ENCODE results near the gene GYPC.

GYPC gene, protein sequence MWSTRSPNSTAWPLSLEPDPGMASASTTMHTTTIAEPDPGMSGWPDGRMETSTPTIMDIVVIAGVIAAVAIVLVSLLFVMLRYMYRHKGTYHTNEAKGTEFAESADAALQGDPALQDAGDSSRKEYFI

GRCh38 chr2:126655500-126656430 lies at the start of gene GYPC:
Gene GYPC, plus strand, starts transcription at chr2:126656158. Its CDS starts 106 bp downstream, at chr2:126656264.
- TF ChIP-seq GATA2 (IDR thresholded peaks at IDR 0.05; ENCODE audit: low read depth, low read length) (no peak), GATA3 (IDR thresholded peaks at IDR 0.05; ENCODE audit: low read depth, low read length) (no peak)

GRCh38 chr2:126614524-126615227 lies 41.3 kb upstream of the GYPC start:
- TF ChIP-seq GATA3 (IDR thresholded peaks at IDR 0.05; ENCODE audit: low read depth, low read length) (no peak), GATA2 (IDR thresholded peaks at IDR 0.05; ENCODE audit: low read depth, low read length) (no peak)

GRCh38 chr2:126616606-126617069 lies 39.3 kb upstream of the GYPC start:
- TF ChIP-seq GATA2 (IDR thresholded peaks at IDR 0.05; ENCODE audit: low read depth, low read length) (no peak), GATA3 (IDR thresholded peaks at IDR 0.05; ENCODE audit: low read depth, low read length) (no peak)

DNA sequence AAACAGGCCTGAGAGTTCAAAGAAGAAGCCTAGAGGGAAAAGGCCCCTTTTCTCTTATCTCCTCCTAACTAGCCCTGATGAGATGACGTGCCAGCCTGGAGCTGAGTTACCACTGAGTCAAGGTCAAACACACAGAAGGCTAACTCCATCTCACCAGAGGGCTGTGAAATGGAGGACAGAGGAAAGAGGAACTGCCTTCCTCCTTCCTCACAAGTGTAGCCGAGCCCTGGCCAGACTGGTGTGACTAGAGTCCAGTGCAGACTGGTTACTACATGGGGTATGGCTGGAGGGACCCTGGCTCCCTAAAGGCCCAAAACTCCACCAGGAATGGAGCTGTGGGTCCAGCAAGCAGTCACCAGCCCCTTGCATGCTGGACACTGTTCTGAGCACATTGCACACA lies 35.7 kb upstream of the GYPC start:
- TF ChIP-seq GATA3 (IDR thresholded peaks at IDR 0.05; ENCODE audit: low read depth, low read length), result no peak

GRCh38 chr2:126623000-126623399 lies 33.0 kb upstream of the GYPC start:
- TF ChIP-seq GATA3 (IDR thresholded peaks at IDR 0.05; ENCODE audit: low read depth, low read length) (no peak), GATA2 (IDR thresholded peaks at IDR 0.05; ENCODE audit: low read depth, low read length) (no peak)

DNA sequence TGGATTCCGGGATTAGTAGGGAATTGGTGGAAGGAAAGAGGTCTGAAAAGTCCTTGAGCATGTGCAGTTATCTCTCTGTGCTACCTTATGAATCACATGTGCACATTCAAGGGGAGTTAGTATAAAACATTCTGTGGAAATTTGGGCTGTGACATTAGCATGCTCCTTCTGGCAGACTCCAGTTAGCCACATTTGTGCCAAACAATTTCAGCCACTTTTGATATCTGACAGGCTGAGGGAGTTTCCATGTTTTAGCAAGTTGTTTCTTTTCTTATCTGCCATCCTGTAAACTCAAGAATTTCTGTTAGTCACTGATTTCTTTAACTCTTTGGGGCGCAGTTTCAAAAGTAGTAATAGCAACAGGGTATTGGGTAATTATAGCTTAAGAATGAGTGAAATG lies 28.3 kb upstream of the GYPC start:
- no peak for TF ChIP-seq GATA3 (IDR thresholded peaks at IDR 0.05; ENCODE audit: low read depth, low read length)
- no peak for TF ChIP-seq GATA2 (IDR thresholded peaks at IDR 0.05; ENCODE audit: low read depth, low read length)

DNA sequence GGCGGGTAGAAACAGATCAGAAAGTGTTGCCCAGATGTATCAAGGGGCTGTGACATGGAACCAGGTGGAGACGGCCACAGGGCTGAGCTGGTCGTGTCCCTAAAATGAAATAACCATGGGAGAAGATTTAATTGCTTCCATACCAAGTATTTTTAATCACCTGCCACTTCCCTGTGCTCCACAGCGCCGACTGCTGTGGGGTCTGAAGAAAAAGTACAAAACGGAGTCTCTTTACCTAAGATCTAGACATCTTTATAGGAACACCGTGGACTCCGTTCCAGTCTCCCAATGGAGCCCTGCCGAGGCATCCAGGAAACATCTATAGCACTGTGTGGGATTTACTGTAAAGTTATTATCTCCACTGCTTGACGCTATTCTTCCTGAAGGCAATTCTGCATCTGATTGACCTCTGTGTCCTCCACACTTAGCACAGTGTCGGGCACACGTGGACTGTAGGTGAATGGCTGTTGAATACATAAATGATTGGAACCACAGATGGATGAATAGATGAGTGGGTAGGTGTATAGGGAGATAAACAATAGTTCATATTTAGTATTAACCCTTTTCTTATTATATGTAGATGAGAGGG lies 21.6 kb upstream of the GYPC start:
- TF ChIP-seq GATA3 (IDR thresholded peaks at IDR 0.05; ENCODE audit: low read depth, low read length) (no peak), GATA2 (IDR thresholded peaks at IDR 0.05; ENCODE audit: low read depth, low read length) (no peak)

GRCh38 chr2:126635281-126635680 lies 20.7 kb upstream of the GYPC start:
- TF ChIP-seq GATA3 (IDR thresholded peaks at IDR 0.05; ENCODE audit: low read depth, low read length), result no peak
- no peak for TF ChIP-seq GATA2 (IDR thresholded peaks at IDR 0.05; ENCODE audit: low read depth, low read length)

- TF ChIP-seq GATA3 (IDR thresholded peaks at IDR 0.05; ENCODE audit: low read depth, low read length) (no peak), GATA2 (IDR thresholded peaks at IDR 0.05; ENCODE audit: low read depth, low read length) (no peak)
These were observed 20.2 kb upstream of the GYPC start for GRCh38 chr2:126635736-126636135.

DNA sequence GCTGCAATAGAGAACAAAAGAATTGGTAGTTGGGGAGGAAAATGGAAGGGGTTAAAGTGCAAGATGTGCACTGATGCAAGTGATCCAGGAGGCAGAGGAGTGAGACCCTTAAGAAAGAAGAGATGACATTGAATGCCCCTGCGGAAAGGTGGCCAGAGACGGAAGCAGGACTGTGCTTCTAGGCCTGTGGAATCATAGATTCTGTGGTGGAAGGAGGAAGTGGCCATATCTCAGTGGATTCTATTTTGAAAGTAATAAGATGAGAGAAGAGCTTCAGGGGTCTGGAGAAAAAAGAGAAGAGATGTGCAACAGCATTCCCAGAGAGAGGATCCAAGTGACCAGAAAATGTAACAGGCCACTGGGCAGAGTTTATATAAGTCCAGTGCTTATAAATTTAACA lies 18.6 kb upstream of the GYPC start:
- no peak for TF ChIP-seq GATA2 (IDR thresholded peaks at IDR 0.05; ENCODE audit: low read depth, low read length)
- TF ChIP-seq GATA3 (IDR thresholded peaks at IDR 0.05; ENCODE audit: low read depth, low read length), result no peak

- no peak for TF ChIP-seq GATA2 (IDR thresholded peaks at IDR 0.05; ENCODE audit: low read depth, low read length)
These were observed 17.2 kb upstream of the GYPC start for GRCh38 chr2:126638746-126639145.

DNA sequence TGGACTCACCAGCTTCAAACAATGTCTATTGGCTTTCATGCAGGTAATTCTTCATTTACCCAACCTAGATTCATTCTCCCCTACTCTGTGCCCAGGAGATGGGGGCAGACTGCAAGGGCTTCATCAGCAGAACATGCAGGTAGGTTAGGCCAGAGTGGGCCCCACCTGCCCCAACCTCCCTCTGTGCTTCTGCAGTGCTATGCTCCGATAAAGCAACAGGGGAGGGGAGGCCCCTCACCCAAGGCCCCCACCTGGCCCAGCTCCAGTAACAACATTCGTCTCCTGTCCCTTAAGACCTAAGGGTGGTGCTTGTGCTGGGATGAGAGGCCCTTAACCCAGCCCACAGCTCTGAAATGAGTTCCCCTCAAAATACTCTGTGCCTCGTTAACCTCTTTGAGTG lies 16.7 kb upstream of the GYPC start:
- TF ChIP-seq GATA3 (IDR thresholded peaks at IDR 0.05; ENCODE audit: low read depth, low read length), result no peak
- TF ChIP-seq GATA2 (IDR thresholded peaks at IDR 0.05; ENCODE audit: low read depth, low read length), result no peak

- TF ChIP-seq GATA3 (IDR thresholded peaks at IDR 0.05; ENCODE audit: low read depth, low read length), result no peak
- no peak for TF ChIP-seq GATA2 (IDR thresholded peaks at IDR 0.05; ENCODE audit: low read depth, low read length)
These were observed 13.9 kb upstream of the GYPC start for GRCh38 chr2:126642031-126642430.

GRCh38 chr2:126643431-126643830 lies 12.5 kb upstream of the GYPC start:
- TF ChIP-seq GATA3 (IDR thresholded peaks at IDR 0.05; ENCODE audit: low read depth, low read length) (no peak), GATA2 (IDR thresholded peaks at IDR 0.05; ENCODE audit: low read depth, low read length) (no peak)

Measured in SH-SY5Y (cell line).